ENCODE results near the gene TESMIN. TPM values are rescaled to one million over a fixed set of nuclear protein-coding genes. Genes with fewer than 3 reads are reported as not detected.

The TESMIN gene
- total and polyA plus RNA-seq, 2 of the 13 experiments (the other 11 are each of a cell fraction or from before 2014, with no cell fraction given) = 0.15 to 0.45 TPM

- POLR2A ChIA-PET = no interaction called here
- Histone ChIP-seq H2AFZ (ENCODE audit: low read length) (no peak overlapping the region), H3K4me2 (ENCODE audit: low read depth, low read length) (no peak overlapping the region), H3K27me3 (ENCODE audit: control insufficient read depth in 1 of 2, insufficient read depth in 2 of 2, low read length in 2 of 2) (no peaks in the 10 kb centered on the region), H3K4me3 (replicated peaks in 1 of 3; ENCODE audit: insufficient read depth in 1 of 3, low read depth in 2 of 3, low read length in 3 of 3) (no peak overlapping the region), H3K79me2 (ENCODE audit: insufficient read depth, low read length) (no peaks in the 10 kb centered on the region), H3K9ac (ENCODE audit: insufficient read depth, low read depth, low read length) (no peak overlapping the region), H3K9me3 (ENCODE audit: low read length) (no peaks in the 10 kb centered on the region), H3K36me3 (replicated peaks in 1 of 2; ENCODE audit: control insufficient read depth in 1 of 2, insufficient read depth in 2 of 2, low read length in 2 of 2) (peaks cover 1 to 18% of the 10 kb centered on the region in 2 experiments; a peak in 1 of 5 replicates), H3K27ac (ENCODE audit: extremely low read length, insufficient read depth, low read length) (no peak overlapping the region), H4K20me1 (ENCODE audit: insufficient read depth, low read length) (no peaks in the 10 kb centered on the region), H3K4me1 (ENCODE audit: insufficient read depth, low read length) (no peaks in the 10 kb centered on the region)
- ATAC-seq = no peak
- no peak for DNase-seq (ENCODE audit: low spot score)
- no peak for FAIRE-seq
- intact Hi-C loops (cut with micrococcal nuclease; ENCODE audit: unreplicated experiment) (no loop called here), in situ Hi-C loops (cut with HindIII; ENCODE audit: extremely low pct_ligation_motif_present, low pct_unique_long_range_greater_than_20kb) (no loop called here)
- CTCF ChIA-PET (ENCODE audit: low intra/inter-chr PET ratio, low total read pairs) = no interaction called here
- 95% methylated on average over 9 of the region's 12 CpGs for WGBS (ENCODE audit: low lambda C conversion rate)
- no TSS peak for BruUV-seq (replicated peaks)
- TF ChIP-seq JUN (CRISPR knock-in tag; IDR thresholded peaks at IDR 0.05) = no peak
- no peak for TF ChIP-seq YEATS2 (CRISPR knock-in tag; IDR thresholded peaks at IDR 0.05; ENCODE audit: borderline replicate concordance)
- TF ChIP-seq ZKSCAN5 (CRISPR knock-in tag; IDR thresholded peaks at IDR 0.05) = no peak
- TF ChIP-seq FOXP1 (IDR thresholded peaks at IDR 0.05) = no peak
- no peak for TF ChIP-seq FOXP1 (CRISPR knock-in tag; IDR thresholded peaks at IDR 0.05)
- no peak for TF ChIP-seq ZNF484 (CRISPR knock-in tag; IDR thresholded peaks at IDR 0.05; ENCODE audit: borderline replicate concordance, low read depth)
- no peak for TF ChIP-seq ZNF614 (CRISPR knock-in tag; IDR thresholded peaks at IDR 0.05; ENCODE audit: borderline replicate concordance)
Measured at GRCh38 chr11:68770781-68771180, 19.5 kb upstream of the TESMIN start.

GRCh38 chr11:68767672-68768071 lies 16.4 kb upstream of the TESMIN start:
- 0 out of 5 replicates have a peak, but pooled peaks cover 1 to 2% of the 10 kb centered on the region in 2 experiments for H3K36me3 ChIP-seq (replicated peaks in 1 of 2; ENCODE audit: control insufficient read depth in 1 of 2, insufficient read depth in 2 of 2, low read length in 2 of 2)
- ChIA-PET CTCF (ENCODE audit: low intra/inter-chr PET ratio, low total read pairs) (no interaction called here), POLR2A (no interaction called here)
- H3K4me3 ChIP-seq (replicated peaks in 1 of 3; ENCODE audit: insufficient read depth in 1 of 3, low read depth in 2 of 3, low read length in 3 of 3) = no peak overlapping the region
- BruUV-seq (replicated peaks) = no TSS peak
- H3K79me2 ChIP-seq (ENCODE audit: insufficient read depth, low read length) = no peaks in the 10 kb centered on the region
- in situ Hi-C loops (cut with HindIII; ENCODE audit: extremely low pct_ligation_motif_present, low pct_unique_long_range_greater_than_20kb) = no loop called here
- H3K27ac ChIP-seq (ENCODE audit: extremely low read length, insufficient read depth, low read length) = no peak overlapping the region
- no peak overlapping the region for H3K9ac ChIP-seq (ENCODE audit: insufficient read depth, low read depth, low read length)
- H3K4me1 ChIP-seq (ENCODE audit: insufficient read depth, low read length) = no peaks in the 10 kb centered on the region
- H3K27me3 ChIP-seq (ENCODE audit: control insufficient read depth in 1 of 2, insufficient read depth in 2 of 2, low read length in 2 of 2) = no peaks in the 10 kb centered on the region
- intact Hi-C loops (cut with micrococcal nuclease; ENCODE audit: unreplicated experiment) = no loop called here
- no peak for DNase-seq (ENCODE audit: low spot score)
- TF ChIP-seq MAX (IDR thresholded peaks at IDR 0.05) = no peak
- no peak for TF ChIP-seq HDAC2 (CRISPR knock-in tag; IDR thresholded peaks at IDR 0.05)
- no peak for FAIRE-seq
- 94% methylated on average over 11 of the region's 11 CpGs for WGBS (ENCODE audit: low lambda C conversion rate)
- no peak overlapping the region for H3K4me2 ChIP-seq (ENCODE audit: low read depth, low read length)
- H3K9me3 ChIP-seq (ENCODE audit: low read length) = no peaks in the 10 kb centered on the region
- ATAC-seq = no peak
- H2AFZ ChIP-seq (ENCODE audit: low read length) = no peak overlapping the region
- H4K20me1 ChIP-seq (ENCODE audit: insufficient read depth, low read length) = no peaks in the 10 kb centered on the region

All from HepG2 (cell line).